HEK293T (cell line): Measurements from ENCODE around the gene RGS11.

Source experiments
- ARNT ChIP-seq: fragments of 450-650 bp; IDR thresholded peaks from 2 replicates; pipeline ENCODE4 v1.6.1; 2017; ENCODE audit warnings: mild to moderate bottlenecking
- BHLHE40 ChIP-seq: fragments of 450-650 bp; IDR thresholded peaks from 2 replicates; pipeline ENCODE4 v1.6.1; 2016; ENCODE audit warnings: mild to moderate bottlenecking, moderate library complexity, borderline replicate concordance
- ELF4 ChIP-seq: fragments of 450-650 bp; IDR thresholded peaks from 2 replicates; pipeline ENCODE4 v1.6.1; 2017; ENCODE audit warnings: antibody characterized with exemption
- FOXA1 ChIP-seq: fragments of 450-650 bp; IDR thresholded peaks from 2 replicates; pipeline ENCODE4 v1.6.1; 2016; ENCODE audit warnings: mild to moderate bottlenecking
- FOXK2 ChIP-seq: fragments of 450-650 bp; IDR thresholded peaks from 2 replicates; pipeline ENCODE4 v1.6.1; 2016; ENCODE audit warnings: mild to moderate bottlenecking
- LEF1 ChIP-seq: fragments of 450-650 bp; IDR thresholded peaks from 2 replicates; pipeline ENCODE4 v1.6.1; 2017; ENCODE audit warnings: mild to moderate bottlenecking, borderline replicate concordance
- NFRKB ChIP-seq: fragments of 450-650 bp; IDR thresholded peaks from 2 replicates; pipeline ENCODE4 v1.6.1; 2016; ENCODE audit warnings: mild to moderate bottlenecking, moderate library complexity
- ZNF384 ChIP-seq: fragments of 450-650 bp; IDR thresholded peaks from 2 replicates; pipeline ENCODE4 v1.6.1; 2016

DNA sequence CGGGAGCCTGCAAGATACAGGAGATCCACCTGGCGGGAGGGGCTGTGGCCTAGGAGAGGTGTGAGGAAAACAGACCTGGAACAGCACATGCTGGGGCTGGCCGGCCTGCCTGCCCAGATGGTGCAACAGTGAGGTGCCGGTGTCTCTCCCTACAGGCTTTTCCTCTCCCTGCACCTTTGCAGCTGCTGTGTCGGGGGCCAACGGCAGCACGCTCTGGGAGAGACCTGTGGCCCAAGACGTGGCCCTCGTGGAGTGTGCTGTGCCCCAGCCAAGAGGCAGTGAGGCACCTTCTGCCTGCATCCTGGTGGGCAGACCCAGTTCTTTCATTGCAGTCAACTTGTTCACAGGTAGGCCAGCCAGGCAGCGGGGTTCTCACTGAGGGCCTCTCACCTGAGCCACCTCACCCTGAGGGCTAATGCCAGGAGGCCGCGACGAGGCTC is 15.9 kb downstream of the RGS11 start:
- TF ChIP-seq NFRKB = no peak
- TF ChIP-seq FOXA1 = no peak
- TF ChIP-seq ZNF384 = no peak
- TF ChIP-seq FOXK2 = no peak
- no peak for TF ChIP-seq BHLHE40
- no peak for TF ChIP-seq ELF4
- no peak for TF ChIP-seq ARNT
- no peak for TF ChIP-seq LEF1
